T-cell (primary cell): ENCODE results near the gene NEGR1. TPM values are rescaled to one million over a fixed set of nuclear protein-coding genes. Genes with fewer than 3 reads are reported as not detected.

Experiments
- ATAC-seq, 4 experiments: fragments of 200-7000 bp in 3 of 4; fragments of 150-1000 bp in 1 of 4; cut with Tn5 transposase; replicated peaks in 1 of 4; 1 replicate in 3 of 4; 2 replicates in 1 of 4; pipeline ENCODE4 v1.10.0; 2021; ENCODE audit warnings: moderate library complexity in 3 of 4, mild to moderate bottlenecking in 2 of 4, moderate number of reproducible peaks in 1 of 4
- CTCF ChIA-PET, 2 donors: fragments of 300-600 bp; sonication (Branson Sonifier 250); formaldehyde crosslinking; loops; one replicate each; lab custom pipeline; 2022; ENCODE audit warnings: antibody characterized with exemption in 2 of 2; lab: Charles Lee
- POLR2A ChIA-PET, 2 donors: fragments of 300-600 bp; sonication (Branson Sonifier 250); formaldehyde crosslinking; loops; one replicate each; lab custom pipeline; 2022; ENCODE audit warnings: antibody characterized with exemption in 2 of 2; lab: Charles Lee
- DNase-seq, 35 experiments: peaks; one replicate each; pipeline versions ENCODE4 v3.0.0 to v3.0.0-alpha.2; 2013 to 2023
- H3K27ac ChIP-seq: one replicate; pipeline ENCODE4 v1.5.1; 2013; ENCODE audit warnings: low read length
- H3K27me3 ChIP-seq, 2 experiments: replicated peaks in 1 of 2; 1 replicate in 1 of 2; 2 replicates in 1 of 2; pipeline versions ENCODE4 v1.6.1 to v1.7.0; 2013; ENCODE audit warnings: low read length in 1 of 2, mixed read lengths in 1 of 2; ENCODE audit not compliant: control insufficient read depth in 2 of 2, insufficient read depth in 2 of 2; ENCODE audit errors: extremely low read depth in 1 of 2
- H3K36me3 ChIP-seq, 2 donors: 1 replicate in 1 of 2; 2 replicates in 1 of 2; pipeline versions ENCODE4 v1.6.1 to v1.7.0; 2013; ENCODE audit warnings: low read length in 1 of 2; ENCODE audit not compliant: control insufficient read depth in 2 of 2, insufficient read depth in 1 of 2; ENCODE audit errors: extremely low read depth in 1 of 2
- H3K4me1 ChIP-seq, 2 experiments: 1 replicate in 1 of 2; 2 replicates in 1 of 2; pipeline versions ENCODE4 v1.6.1 to v1.7.0; 2013; ENCODE audit warnings: low read length in 2 of 2, mixed read lengths in 1 of 2; ENCODE audit not compliant: insufficient read depth in 2 of 2, control insufficient read depth in 1 of 2; ENCODE audit errors: extremely low read depth in 1 of 2
- H3K4me3 ChIP-seq, 2 donors: 1 replicate in 1 of 2; 2 replicates in 1 of 2; pipeline versions ENCODE4 v1.5.1 to v1.7.0; 2013; ENCODE audit warnings: mild to moderate bottlenecking in 2 of 2, low read length in 1 of 2, moderate library complexity in 1 of 2; ENCODE audit not compliant: control insufficient read depth in 1 of 2; ENCODE audit errors: extremely low read depth in 1 of 2
- H3K9me3 ChIP-seq: 2 replicates; pipeline ENCODE4 v1.7.0; 2013
- H3K27ac Mint-ChIP-seq, 2 donors: one replicate each; pipeline ENCODE4 v1.8.0; 2020 to 2021; ENCODE audit warnings: mild to moderate bottlenecking in 2 of 2, mixed read lengths in 2 of 2
- H3K27me3 Mint-ChIP-seq, 2 donors: one replicate each; pipeline ENCODE4 v1.8.0; 2021 to 2022; ENCODE audit warnings: mixed read lengths in 2 of 2
- H3K36me3 Mint-ChIP-seq: one replicate; pipeline ENCODE4 v1.8.0; 2021; ENCODE audit warnings: mixed read lengths
- H3K4me1 Mint-ChIP-seq, 3 donors: one replicate each; pipeline ENCODE4 v1.8.0; 2020 to 2022; ENCODE audit warnings: mixed read lengths in 3 of 3, mild to moderate bottlenecking in 1 of 3
- H3K4me3 Mint-ChIP-seq, 3 donors: one replicate each; pipeline ENCODE4 v1.8.0; 2020 to 2022; ENCODE audit warnings: mild to moderate bottlenecking in 3 of 3, mixed read lengths in 3 of 3, moderate library complexity in 3 of 3
- H3K9me3 Mint-ChIP-seq, 3 donors: one replicate each; pipeline ENCODE4 v1.8.0; 2020 to 2022; ENCODE audit warnings: mixed read lengths in 3 of 3
- WGBS: methylation state at CpG from one replicate; pipeline ENCODE4 v1.1.5; 2013; ENCODE audit warnings: missing lambda C conversion rate; ENCODE audit not compliant: insufficient coverage; 5-methylcytosine and 5-hydroxymethylcytosine counted together
- total RNA-seq, 35 experiments: library from RNA in 6 of 35; stranded (reverse) in 6 of 35; fragments of 120-200 nt in 1 of 35; gene quantifications; one replicate each; pipeline versions ENCODE4 v1.2.1 to v1.2.4 and lab custom pipeline; 2013 to 2026

NEGR1 gene
- total RNA-seq, 5 donors from 2014 or later (not counting 1 experiment from before 2014, with no cell fraction given) = 0.05 to 0.26 (median 0.14) TPM; not detected in 1

GRCh38 chr1:71413441-71414175 is 868.7 kb downstream of the NEGR1 start:
- Mint-ChIP-seq H3K9me3 (peaks cover 0 to 8% (median 0%) of the 10 kb centered on the region in 3 donors), H3K36me3 (no peaks in the 10 kb centered on the region), H3K4me3 (no peak overlapping the region), H3K27ac (no peak overlapping the region), H3K27me3 (no peaks in the 10 kb centered on the region), H3K4me1 (no peaks in the 10 kb centered on the region)
- CTCF ChIA-PET = interaction anchor here in 1 of 2 donors (0.7 kb wide), 1 partner anchor 13 kb away, joined by 3 read pairs; no protein-coding TSS in a partner anchor
- DNase-seq = no peak
- Histone ChIP-seq H3K4me3 (no peak overlapping the region), H3K27ac (no peak overlapping the region), H3K9me3 (no peaks in the 10 kb centered on the region), H3K27me3 (no peaks in the 10 kb centered on the region), H3K4me1 (no peaks in the 10 kb centered on the region), H3K36me3 (no peaks in the 10 kb centered on the region)
- POLR2A ChIA-PET = no interaction called here
- no CpG with 5 or more reads among the region's 3 CpGs for WGBS
- no peak for ATAC-seq

GRCh38 chr1:71400050-71400449 is 882.3 kb downstream of the NEGR1 start:
- no peak for DNase-seq
- H3K4me3 Mint-ChIP-seq = no peak overlapping the region
- peaks cover 5 to 13% (median 5%) of the 10 kb centered on the region in 3 donors for H3K9me3 Mint-ChIP-seq
- H3K4me1 Mint-ChIP-seq = no peaks in the 10 kb centered on the region
- ChIA-PET CTCF (interaction anchor here in 1 of 2 donors (0.5 kb wide), 1 partner anchor 354 kb away, joined by 6 read pairs; no protein-coding TSS in a partner anchor), POLR2A (no interaction called here)
- no peaks in the 10 kb centered on the region for H3K36me3 Mint-ChIP-seq
- no peak for ATAC-seq
- Histone ChIP-seq H3K9me3 (no peaks in the 10 kb centered on the region), H3K4me3 (no peak overlapping the region), H3K4me1 (no peaks in the 10 kb centered on the region), H3K27ac (no peak overlapping the region), H3K36me3 (no peaks in the 10 kb centered on the region), H3K27me3 (no peaks in the 10 kb centered on the region)
- H3K27ac Mint-ChIP-seq = no peak overlapping the region
- H3K27me3 Mint-ChIP-seq = no peaks in the 10 kb centered on the region

- H3K27ac ChIP-seq = no peak overlapping the region
- ChIA-PET POLR2A (interaction anchor here in 1 of 2 donors (0.5 kb wide), 1 partner anchor 48 kb away, joined by 3 read pairs; no protein-coding TSS in a partner anchor), CTCF (no interaction called here)
- H3K36me3 ChIP-seq = no peaks in the 10 kb centered on the region
- Mint-ChIP-seq H3K27ac (no peak overlapping the region), H3K4me3 (no peak overlapping the region), H3K36me3 (no peaks in the 10 kb centered on the region), H3K4me1 (no peaks in the 10 kb centered on the region), H3K27me3 (no peaks in the 10 kb centered on the region), H3K9me3 (peaks cover 6 to 16% (median 7%) of the 10 kb centered on the region in 3 donors)
- no peak for DNase-seq
- ATAC-seq = no peak
- WGBS = no CpG with 5 or more reads among the region's 2 CpGs
- H3K4me3 ChIP-seq = no peak overlapping the region
- no peaks in the 10 kb centered on the region for H3K27me3 ChIP-seq
- H3K9me3 ChIP-seq = no peaks in the 10 kb centered on the region
- H3K4me1 ChIP-seq = no peaks in the 10 kb centered on the region
Observed at GRCh38 chr1:71399594-71399993, 882.7 kb downstream of the NEGR1 start.

- no peak overlapping the region for H3K27ac Mint-ChIP-seq
- no peaks in the 10 kb centered on the region for H3K36me3 Mint-ChIP-seq
- no peak overlapping the region for H3K4me3 ChIP-seq
- H3K4me1 Mint-ChIP-seq = no peaks in the 10 kb centered on the region
- H3K4me1 ChIP-seq = no peaks in the 10 kb centered on the region
- DNase-seq (no peak), ATAC-seq (no peak)
- no peaks in the 10 kb centered on the region for H3K36me3 ChIP-seq
- no peak overlapping the region for H3K4me3 Mint-ChIP-seq
- H3K9me3 ChIP-seq = no peaks in the 10 kb centered on the region
- H3K9me3 Mint-ChIP-seq = peaks cover 14 to 26% (median 23%) of the 10 kb centered on the region in 3 donors
- H3K27ac ChIP-seq = no peak overlapping the region
- H3K27me3 Mint-ChIP-seq = no peaks in the 10 kb centered on the region
- no peaks in the 10 kb centered on the region for H3K27me3 ChIP-seq
- ChIA-PET CTCF (no interaction called here), POLR2A (no interaction called here)
Observed at GRCh38 chr1:71393301-71393700, 889.0 kb downstream of the NEGR1 start.

- CTCF ChIA-PET = interaction anchor here in 1 of 2 donors (0.7 kb wide), 1 partner anchor 118 kb away, joined by 10 read pairs; no protein-coding TSS in a partner anchor
- H3K9me3 Mint-ChIP-seq = peaks cover 16 to 41% (median 21%) of the 10 kb centered on the region in 3 donors
Observed at GRCh38 chr1:71390518-71390917, 891.8 kb downstream of the NEGR1 start.

GRCh38 chr1:71377886-71378285 is 904.5 kb downstream of the NEGR1 start:
- no peak for ATAC-seq
- CTCF ChIA-PET = no interaction called here
- Histone ChIP-seq H3K4me3 (no peak overlapping the region), H3K36me3 (no peaks in the 10 kb centered on the region), H3K27ac (no peak overlapping the region), H3K4me1 (no peaks in the 10 kb centered on the region), H3K9me3 (no peaks in the 10 kb centered on the region), H3K27me3 (no peaks in the 10 kb centered on the region)
- DNase-seq = no peak
- WGBS = 75% methylated on average over 1 of the region's 3 CpGs
- Mint-ChIP-seq H3K27ac (no peak overlapping the region), H3K27me3 (peaks cover 0 to 4% of the 10 kb centered on the region in 2 donors), H3K4me1 (no peaks in the 10 kb centered on the region), H3K4me3 (no peak overlapping the region), H3K36me3 (no peaks in the 10 kb centered on the region), H3K9me3 (peaks cover 21 to 39% (median 21%) of the 10 kb centered on the region in 3 donors)
- POLR2A ChIA-PET = no interaction called here

More at GRCh38 chr1:71390518-71390917, 891.8 kb downstream of the NEGR1 start:
- no CpG with 5 or more reads among the region's 2 CpGs for WGBS
- H3K36me3 ChIP-seq = no peaks in the 10 kb centered on the region
- Mint-ChIP-seq H3K36me3 (no peaks in the 10 kb centered on the region), H3K4me3 (no peak overlapping the region), H3K27ac (no peak overlapping the region), H3K4me1 (no peaks in the 10 kb centered on the region), H3K27me3 (no peaks in the 10 kb centered on the region)
- H3K4me1 ChIP-seq = no peaks in the 10 kb centered on the region
- no peak overlapping the region for H3K27ac ChIP-seq
- DNase-seq (no peak), ATAC-seq (no peak)
- POLR2A ChIA-PET = no interaction called here
- no peaks in the 10 kb centered on the region for H3K27me3 ChIP-seq
- H3K9me3 ChIP-seq = no peaks in the 10 kb centered on the region
- no peak overlapping the region for H3K4me3 ChIP-seq
